Measurements from ENCODE around the gene KHK.
"Not testable (repeated sequence)": the region's sequence is repeated elsewhere in the genome, so short reads cannot be mapped to it uniquely, and the experiment has no call there.

KHK gene

DNA sequence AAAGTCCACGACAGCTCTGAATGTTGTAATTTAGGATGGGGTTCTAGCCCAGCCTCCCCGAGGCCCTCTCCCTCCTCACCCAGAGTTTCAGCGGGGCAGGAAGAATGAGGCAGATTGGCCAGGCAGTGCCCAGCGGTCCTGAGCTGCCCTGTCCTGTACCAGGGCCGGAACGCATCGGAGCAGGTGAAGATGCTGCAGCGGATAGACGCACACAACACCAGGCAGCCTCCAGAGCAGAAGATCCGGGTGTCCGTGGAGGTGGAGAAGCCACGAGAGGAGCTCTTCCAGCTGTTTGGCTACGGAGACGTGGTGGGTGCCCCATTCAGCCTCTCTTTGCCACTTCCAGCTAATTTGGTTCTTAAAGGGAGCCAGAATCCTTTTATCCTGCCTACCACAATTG is 10.8 kb downstream of the KHK start:
- no peak for DNase-seq

GRCh38 chr2:27099334-27099955 is 12.9 kb downstream of the KHK start:
- no peak for DNase-seq

DNA sequence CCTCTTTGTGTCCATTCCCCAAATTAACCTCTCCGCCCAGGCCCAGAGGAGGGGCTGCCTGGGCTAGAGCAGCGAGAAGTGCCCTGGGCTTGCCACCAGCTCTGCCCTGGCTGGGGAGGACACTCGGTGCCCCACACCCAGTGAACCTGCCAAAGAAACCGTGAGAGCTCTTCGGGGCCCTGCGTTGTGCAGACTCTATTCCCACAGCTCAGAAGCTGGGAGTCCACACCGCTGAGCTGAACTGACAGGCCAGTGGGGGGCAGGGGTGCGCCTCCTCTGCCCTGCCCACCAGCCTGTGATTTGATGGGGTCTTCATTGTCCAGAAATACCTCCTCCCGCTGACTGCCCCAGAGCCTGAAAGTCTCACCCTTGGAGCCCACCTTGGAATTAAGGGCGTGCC is 13.5 kb downstream of the KHK start:
- no peak for DNase-seq

DNA sequence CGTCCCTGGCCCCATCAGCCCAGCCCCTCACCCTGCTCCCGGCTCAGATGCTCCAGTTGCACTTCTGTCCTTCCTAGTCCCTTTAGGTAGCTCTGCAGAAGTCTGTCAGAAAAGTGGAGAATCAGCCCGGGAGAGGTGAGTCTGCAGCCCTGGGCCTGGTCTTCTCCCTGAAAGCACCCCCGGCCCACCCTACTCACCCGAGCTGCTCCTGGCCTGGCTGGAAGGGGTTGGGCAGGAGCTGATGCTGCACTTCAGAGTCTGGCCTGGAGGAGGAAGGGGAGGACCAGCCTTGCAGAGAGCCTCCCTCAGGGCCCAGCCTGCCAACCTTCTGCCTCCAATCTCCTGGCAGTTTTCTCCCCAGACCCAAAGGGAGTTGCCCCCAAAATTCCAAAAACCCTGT is 15.8 kb downstream of the KHK start:
- no peak for DNase-seq

- no peak for DNase-seq
These were observed 19.4 kb downstream of the KHK start for GRCh38 chr2:27105981-27106380.

DNA sequence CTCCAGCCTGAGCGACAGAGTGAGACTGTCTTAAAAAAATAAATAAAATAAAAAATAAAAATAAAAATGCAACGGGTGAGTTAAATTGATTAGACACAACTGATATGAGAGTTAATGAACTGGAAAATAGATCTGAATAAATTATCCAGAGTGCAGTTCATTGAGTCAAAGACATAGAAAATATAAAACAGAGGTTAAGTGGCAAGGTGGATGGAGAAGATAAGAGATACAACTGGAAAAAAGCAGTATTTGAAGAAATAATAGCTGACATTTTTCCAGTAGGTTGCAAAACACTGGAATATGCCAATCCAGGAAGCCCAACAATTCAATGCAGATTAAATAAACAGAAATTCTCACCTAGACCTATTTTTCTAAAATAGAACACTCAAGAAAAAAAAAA is 21.6 kb downstream of the KHK start:
- no peak for DNase-seq

DNA sequence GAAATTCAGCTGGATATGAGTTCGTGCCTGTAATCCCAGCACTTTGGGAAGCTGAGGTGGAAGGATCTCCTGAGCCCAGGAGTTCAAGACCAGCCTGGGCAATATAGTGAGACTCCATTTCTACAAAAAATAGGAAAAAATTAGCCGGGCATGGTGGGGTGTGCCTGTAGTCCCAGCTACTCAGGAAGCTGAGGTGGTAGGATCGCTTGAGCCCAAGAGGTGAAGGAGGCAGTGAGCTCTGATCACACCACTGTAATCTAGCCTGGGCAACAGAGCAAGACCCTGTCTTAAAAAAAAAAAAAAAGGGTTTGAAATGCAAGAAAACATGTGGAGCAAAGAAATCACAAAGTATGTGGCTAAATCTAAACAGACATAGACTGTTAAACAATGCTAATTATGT is 22.5 kb downstream of the KHK start:
- DNase-seq, result no peak

- not testable (repeated sequence) for DNase-seq
These were observed 24.2 kb downstream of the KHK start for GRCh38 chr2:27110603-27111352.

DNA sequence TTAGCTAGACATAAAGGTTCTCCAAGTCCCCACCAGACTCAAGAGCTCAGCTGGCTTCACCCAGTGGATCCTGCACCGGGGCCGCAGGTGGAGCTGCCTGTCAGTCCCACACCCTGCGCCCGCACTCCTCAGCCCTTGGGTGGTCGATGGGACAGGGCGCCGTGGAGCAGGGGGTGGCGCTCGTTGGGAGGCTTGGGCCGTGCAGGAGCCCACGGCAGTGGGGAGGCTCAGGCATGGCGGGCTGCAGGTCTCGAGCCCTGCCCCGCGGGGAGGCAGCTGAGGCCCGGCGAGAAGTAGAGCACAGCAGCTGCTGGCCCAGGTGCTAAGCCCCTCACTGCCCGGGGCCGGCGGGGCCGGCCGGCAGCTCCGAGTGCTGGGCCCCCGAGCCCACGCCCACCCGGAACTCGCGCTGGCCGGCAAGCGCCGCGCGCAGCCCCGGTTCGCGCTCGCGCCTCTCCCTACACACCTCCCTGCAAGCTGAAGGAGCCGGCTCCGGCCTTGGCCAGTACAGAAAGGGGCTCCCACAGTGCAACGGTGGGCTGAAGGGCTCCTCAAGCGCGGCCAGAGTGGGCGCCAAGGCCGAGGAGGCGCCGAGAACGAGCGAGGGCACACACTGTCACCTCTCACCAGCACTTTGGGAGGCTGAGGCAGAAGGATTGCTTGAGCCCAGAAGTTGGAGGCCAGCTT is 25.0 kb downstream of the KHK start:
- DNase-seq, result not testable (repeated sequence)

DNA sequence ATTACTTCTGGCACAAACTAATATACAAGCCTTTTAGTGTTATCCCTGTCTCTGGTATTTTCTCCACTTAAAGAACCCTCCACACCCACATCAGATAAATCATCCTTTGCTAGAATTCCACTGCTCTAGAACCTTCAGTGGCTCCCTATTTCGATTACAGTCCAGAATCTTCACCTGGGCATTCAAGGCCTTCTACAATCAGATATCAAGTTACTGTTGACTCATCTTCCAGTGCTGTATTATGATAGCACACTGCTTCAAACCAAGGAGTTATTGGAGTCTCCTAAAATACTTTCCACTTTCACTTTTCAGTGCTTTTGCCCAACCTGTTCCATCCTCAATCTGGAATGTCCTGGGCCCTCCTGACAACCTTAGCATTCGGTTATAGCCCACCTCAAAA is 28.9 kb downstream of the KHK start:
- no peak for DNase-seq

DNA sequence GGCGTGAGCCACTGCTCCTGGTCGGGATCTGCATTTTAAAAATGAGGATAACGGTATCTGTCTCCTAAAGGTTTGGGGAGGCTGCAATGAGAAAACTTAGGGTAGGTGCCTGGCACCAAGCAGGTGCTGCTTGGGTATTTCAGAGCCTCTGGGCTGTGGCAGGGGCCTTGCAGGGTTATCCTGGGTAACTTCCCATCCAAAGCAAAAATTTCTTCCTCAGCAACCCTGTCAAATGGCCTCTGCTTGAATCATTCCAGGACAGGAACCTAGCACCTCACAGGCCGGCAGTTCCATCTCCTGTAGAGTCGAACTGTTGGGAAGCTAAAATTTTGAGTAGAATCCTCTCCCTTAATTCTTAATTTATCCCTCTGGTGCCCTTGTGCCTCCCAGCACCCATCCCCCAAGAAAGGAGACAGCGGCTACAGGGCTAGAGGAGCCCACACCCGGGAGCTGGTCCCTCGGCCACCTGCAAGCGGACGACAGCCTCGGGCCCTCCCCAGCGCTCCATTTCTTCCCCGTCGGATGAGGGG is 31.5 kb downstream of the KHK start:
- DNase-seq, result no peak

DNA sequence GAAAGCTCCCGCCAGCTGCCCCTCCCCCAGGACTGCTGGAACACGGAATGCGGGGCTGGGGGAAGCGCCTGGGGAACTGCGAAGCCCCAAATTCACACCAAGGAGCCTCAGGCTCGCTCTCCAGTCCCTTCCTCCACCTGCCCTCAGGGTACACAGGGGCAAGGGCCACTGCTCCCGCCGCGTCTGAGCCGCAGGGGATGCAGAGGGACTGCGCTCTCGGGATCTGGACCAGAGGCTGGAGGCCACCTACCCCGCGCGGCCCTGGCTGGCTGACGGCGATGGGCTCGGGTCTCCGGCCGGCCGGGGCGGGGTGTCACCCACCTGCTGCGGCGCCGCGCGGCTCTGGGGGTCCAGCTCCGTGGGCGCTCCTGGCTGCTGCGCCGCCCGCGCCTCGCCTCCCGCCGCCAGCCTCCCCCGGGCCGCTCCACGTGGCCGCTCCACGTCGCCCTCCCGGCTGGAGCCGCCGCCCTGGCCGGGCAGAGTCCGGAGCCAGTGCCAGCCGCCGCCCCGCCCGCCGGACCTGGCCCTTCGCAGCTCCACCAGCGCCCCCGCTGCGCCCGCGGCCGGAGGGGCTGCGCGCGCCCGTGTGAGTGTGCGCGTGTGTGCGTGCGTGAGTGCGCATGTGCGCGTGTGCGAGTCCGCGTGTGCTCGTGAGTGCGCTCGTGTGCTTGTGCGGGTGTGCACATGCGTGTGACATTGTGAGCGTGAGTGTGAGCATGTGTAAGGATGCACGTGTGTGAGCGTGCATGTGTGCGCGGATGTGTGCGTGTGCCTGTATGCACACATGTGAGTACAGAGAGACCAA is 32.2 kb downstream of the KHK start, which contains the start of gene CGREF1:
Gene CGREF1 (minus strand): TSS at position 604 of the 805 bp plus-strand sequence. CDS start 14,762 bp downstream, outside the sequence.
- peak; percentile 62 for DNase-seq

- not testable (repeated sequence) for DNase-seq
These were observed 32.7 kb downstream of the KHK start for GRCh38 chr2:27119330-27119670.

- no peak for DNase-seq
These were observed 35.3 kb downstream of the KHK start for GRCh38 chr2:27121906-27122305.

GRCh38 chr2:27122791-27123190 is 36.2 kb downstream of the KHK start:
- DNase-seq, result peak; percentile 10

DNA sequence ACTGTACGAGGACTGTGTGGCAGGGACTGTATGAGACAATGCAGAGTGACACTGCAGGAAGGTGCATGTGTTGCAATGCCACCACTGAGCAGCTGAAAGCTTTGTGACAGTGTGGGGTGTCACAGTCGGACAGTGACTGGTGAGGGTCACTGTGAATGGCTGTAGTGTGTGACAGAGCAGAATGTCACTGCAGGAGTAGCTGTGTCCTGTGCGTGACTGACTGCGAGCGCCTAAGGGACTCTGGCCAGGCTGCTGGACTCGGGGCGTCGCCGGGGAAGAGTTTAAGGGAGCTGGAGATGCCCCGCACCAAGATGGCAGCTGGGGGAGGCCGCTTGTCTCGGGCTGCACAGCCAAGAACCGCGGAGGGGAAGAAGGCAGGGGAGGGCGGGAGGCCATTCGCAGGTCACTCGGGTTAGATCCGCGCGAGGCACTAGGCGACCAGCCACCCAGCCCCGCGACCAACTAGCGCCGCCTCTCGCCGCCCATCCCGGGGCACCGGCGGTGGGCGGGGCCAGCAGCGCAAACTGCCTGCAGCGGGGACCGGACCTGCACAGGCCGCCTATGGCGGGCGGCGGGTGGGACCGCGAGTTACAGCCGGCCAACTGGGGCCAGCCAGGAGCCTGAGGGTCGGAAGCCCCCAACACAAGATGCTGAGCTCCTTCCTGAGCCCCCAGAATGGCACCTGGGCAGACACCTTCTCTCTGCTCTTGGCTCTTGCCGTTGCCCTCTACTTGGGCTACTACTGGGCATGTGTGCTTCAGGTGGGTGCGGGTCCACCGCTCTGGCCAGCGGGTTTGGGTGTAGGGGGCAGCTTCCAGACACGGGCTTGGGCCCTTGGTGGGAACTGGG is 37.0 kb downstream of the KHK start, which contains the start of gene ABHD1:
Gene ABHD1 (plus strand): TSS at position 514 of the 849 bp plus-strand sequence. CDS start 134 bp downstream, at position 648.
- DNase-seq, result peak; percentile 85

GRCh38 chr2:27125104-27125503 is 38.5 kb downstream of the KHK start:
- no peak for DNase-seq

GRCh38 chr2:27126252-27126710 is 39.7 kb downstream of the KHK start:
- DNase-seq, result no peak

- no peak for DNase-seq
These were observed 41.5 kb downstream of the KHK start for GRCh38 chr2:27127883-27128667.

DNA sequence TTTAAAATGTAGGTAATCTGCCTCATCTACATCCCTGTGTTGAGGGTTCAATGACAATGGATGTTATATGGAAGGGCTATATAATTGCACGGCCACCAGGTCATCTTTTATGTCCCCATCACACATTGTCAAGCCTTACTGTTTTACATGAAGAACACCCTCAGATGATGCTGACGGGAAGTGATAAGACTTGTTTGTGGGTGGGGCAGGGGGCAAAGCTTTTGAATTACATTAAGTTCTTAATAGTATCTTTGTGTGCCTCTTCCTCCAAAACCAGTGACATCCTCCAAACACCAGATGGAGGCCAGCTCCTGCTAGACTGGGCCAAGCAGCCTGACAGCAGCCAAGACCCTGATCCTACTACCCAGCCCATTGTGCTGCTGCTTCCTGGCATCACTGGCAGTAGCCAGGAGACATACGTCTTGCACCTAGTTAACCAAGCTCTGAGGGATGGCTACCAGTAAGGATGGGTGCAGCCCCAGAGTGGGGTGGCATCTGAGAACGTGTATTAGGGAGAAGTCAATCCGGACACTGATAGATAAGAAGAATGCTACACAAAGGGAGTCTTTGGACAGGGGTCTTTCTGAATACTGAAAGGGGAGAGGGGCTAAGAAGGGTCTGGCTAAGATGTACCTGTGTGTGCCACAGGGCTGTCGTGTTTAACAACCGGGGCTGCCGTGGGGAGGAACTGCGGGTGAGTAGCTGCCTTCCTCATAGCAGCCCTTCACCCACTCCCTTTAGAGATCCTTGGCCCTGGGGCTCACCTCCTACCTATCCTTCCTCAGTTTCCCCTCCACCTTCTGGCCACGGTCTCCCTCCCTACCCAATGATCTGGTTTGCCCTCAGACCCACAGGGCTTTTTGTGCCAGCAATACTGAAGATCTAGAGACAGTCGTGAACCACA is 42.3 kb downstream of the KHK start:
- DNase-seq, result no peak
